PC-9 (cell line): ENCODE data around the gene KCNK2. TPM values are rescaled to one million over a fixed set of nuclear protein-coding genes. Genes with fewer than 3 reads are reported as not detected.

ENCODE experiments used
- Bru-seq: library from RNA; stranded (reverse); fragments of 400-500 nt; gene quantifications from one replicate; lab custom pipeline; 2021; lab: Mats Ljungman, UMichigan
- BruChase-seq, 2 experiments: library from RNA; stranded (reverse); fragments of 400-500 nt; gene quantifications; one replicate each; lab custom pipeline; 2021; lab: Mats Ljungman, UMichigan
- BruUV-seq: library from RNA; stranded (reverse); fragments of 400-500 nt; replicated peaks from 2 replicates; lab custom pipeline; 2021; lab: Mats Ljungman, UMichigan
- CTCF ChIA-PET: fragments of 300-600 bp; sonication (Branson Sonifier 250); formaldehyde crosslinking; loops from one replicate; lab custom pipeline; 2022; ENCODE audit warnings: antibody characterized with exemption; lab: Charles Lee
- POLR2A ChIA-PET: fragments of 300-600 bp; sonication (Branson Sonifier 250); formaldehyde crosslinking; loops from one replicate; lab custom pipeline; 2022; ENCODE audit warnings: antibody characterized with exemption; ENCODE audit not compliant: unreplicated experiment; lab: Charles Lee
- DNase-seq, 2 experiments: peaks; one replicate each; pipeline versions ENCODE4 v3.0.0 to v3.0.0-alpha.2; 2015 to 2022; ENCODE audit warnings: mixed read lengths in 1 of 2
- H2AFZ ChIP-seq: fragments of 200-600 bp; sonication (generic); 2 replicates; pipeline ENCODE4 v1.8.1; 2017; ENCODE audit warnings: antibody characterized with exemption
- H3F3A ChIP-seq: fragments of 200-600 bp; sonication (generic); 2 replicates; pipeline ENCODE4 v1.8.1; 2017; ENCODE audit warnings: antibody characterized with exemption, mild to moderate bottlenecking, low read depth; ENCODE audit not compliant: insufficient read depth
- H3K27ac ChIP-seq: fragments of 200-600 bp; sonication (generic); 2 replicates; pipeline ENCODE4 v1.6.1; 2016; ENCODE audit warnings: mixed run types
- H3K27me3 ChIP-seq: fragments of 200-600 bp; sonication (generic); 2 replicates; pipeline ENCODE4 v1.6.1; 2016; ENCODE audit warnings: low read depth, mixed run types; ENCODE audit not compliant: insufficient read depth
- H3K36me3 ChIP-seq: fragments of 200-600 bp; sonication (generic); 2 replicates; pipeline ENCODE4 v1.6.1; 2016; ENCODE audit warnings: low read depth, mixed run types
- H3K4me1 ChIP-seq: fragments of 200-600 bp; sonication (generic); replicated peaks from 2 replicates; pipeline ENCODE4 v1.6.1; 2016; ENCODE audit warnings: mixed run types; ENCODE audit not compliant: insufficient read depth
- H3K4me2 ChIP-seq: fragments of 200-600 bp; sonication (generic); 2 replicates; pipeline ENCODE4 v1.6.1; 2017; ENCODE audit warnings: mixed run types
- H3K4me3 ChIP-seq: fragments of 200-600 bp; sonication (generic); 2 replicates; pipeline ENCODE4 v1.6.1; 2016; ENCODE audit warnings: mixed run types
- H3K79me2 ChIP-seq: fragments of 200-600 bp; sonication (generic); 2 replicates; pipeline ENCODE4 v1.6.1; 2017; ENCODE audit warnings: low read depth, mixed run types
- H3K9me2 ChIP-seq: fragments of 200-600 bp; sonication (generic); 2 replicates; pipeline ENCODE4 v1.8.1; 2017; ENCODE audit warnings: mild to moderate bottlenecking; ENCODE audit not compliant: insufficient read depth
- H3K9me3 ChIP-seq: fragments of 200-600 bp; sonication (generic); 2 replicates; pipeline ENCODE4 v1.8.1; 2016; ENCODE audit warnings: low read depth; ENCODE audit not compliant: insufficient read depth
- H4K20me1 ChIP-seq: fragments of 200-600 bp; sonication (generic); 2 replicates; pipeline ENCODE4 v1.8.1; 2017; ENCODE audit not compliant: insufficient read depth
- CTCF ChIP-seq: fragments of 200-600 bp; sonication (generic); conservative IDR thresholded peaks from 2 replicates; pipeline ENCODE4 v1.6.1; 2017; ENCODE audit warnings: mixed run types, antibody characterized with exemption, mild to moderate bottlenecking, moderate library complexity
- EZH2 ChIP-seq: fragments of 200-600 bp; sonication (generic); IDR thresholded peaks from 2 replicates; pipeline ENCODE4 v1.8.0; 2017; ENCODE audit warnings: antibody characterized with exemption, low read depth
- intact Hi-C: fragments of 100-400 bp; cut with micrococcal nuclease; formaldehyde crosslinking; loops from one replicate; pipeline ENCODE4 v1.10.0; 2022; ENCODE audit not compliant: unreplicated experiment
- long read RNA-seq: library from polyadenylated mRNA; stranded (forward); transcript quantifications from one replicate; pipeline ENCODE4 v2.0.0, GENCODE V29; 2022
- total RNA-seq: library from RNA; stranded (reverse); gene quantifications from 2 replicates; pipeline ENCODE4 v1.2.3, GENCODE V29; 2021

KCNK2 gene, protein sequence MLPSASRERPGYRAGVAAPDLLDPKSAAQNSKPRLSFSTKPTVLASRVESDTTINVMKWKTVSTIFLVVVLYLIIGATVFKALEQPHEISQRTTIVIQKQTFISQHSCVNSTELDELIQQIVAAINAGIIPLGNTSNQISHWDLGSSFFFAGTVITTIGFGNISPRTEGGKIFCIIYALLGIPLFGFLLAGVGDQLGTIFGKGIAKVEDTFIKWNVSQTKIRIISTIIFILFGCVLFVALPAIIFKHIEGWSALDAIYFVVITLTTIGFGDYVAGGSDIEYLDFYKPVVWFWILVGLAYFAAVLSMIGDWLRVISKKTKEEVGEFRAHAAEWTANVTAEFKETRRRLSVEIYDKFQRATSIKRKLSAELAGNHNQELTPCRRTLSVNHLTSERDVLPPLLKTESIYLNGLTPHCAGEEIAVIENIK
- total RNA-seq (0.48 and 0.90 TPM in 2 replicates), Bru-seq, nascent RNA (percentile 17 among the genes with signal in this experiment), BruChase-seq, experiment 1, labeled RNA remaining after a 2-hour chase (percentile 6 among the genes with signal in this experiment), BruChase-seq, experiment 2, labeled RNA remaining after a 6-hour chase (percentile 11 among the genes with signal in this experiment)
- long read RNA-seq, partial matches to known transcripts = 0 of 4 reads
- long read RNA-seq, other reads (novel, unspliced or antisense) = 0 of 4 reads

GRCh38 chr1:215082532-215083382, at the start of gene KCNK2:
Gene KCNK2, plus strand, starts transcription at chr1:215082737. Its CDS starts 649 bp downstream, at chr1:215083386.
- ChIA-PET CTCF (interaction anchor here (0.6 kb wide), 1 partner anchor 509 kb away, joined by 3 read pairs; no protein-coding TSS in a partner anchor), POLR2A (interaction anchor here (0.6 kb wide), 1 partner anchor 75 kb away, joined by 9 read pairs; no protein-coding TSS in a partner anchor)
- H2AFZ ChIP-seq = peak within 1 kb of the TSS; percentile 77; the same call in 1 of the 2 replicates
- BruUV-seq = no TSS peak
- H3K4me1 ChIP-seq = no peaks in the 10 kb centered on the region
- no peaks in the 10 kb centered on the region for H3K36me3 ChIP-seq
- TF ChIP-seq CTCF = no peak
- TF ChIP-seq EZH2 = no peak
- no peaks in the 10 kb centered on the region; the same call in 1 of the 2 replicates for H3K9me2 ChIP-seq
- H3K27ac ChIP-seq = no peak within 1 kb of the TSS
- H4K20me1 ChIP-seq = no peaks in the 10 kb centered on the region
- peak in 1 of 2 experiments; percentile 7 for DNase-seq
- intact Hi-C loops = no loop called here
- no peaks in the 10 kb centered on the region for H3K79me2 ChIP-seq
- H3F3A ChIP-seq = no peaks in the 10 kb centered on the region
- no peaks in the 10 kb centered on the region for H3K9me3 ChIP-seq
- peaks cover 5% of the 10 kb centered on the region; the same call in 1 of the 2 replicates for H3K27me3 ChIP-seq
- peak within 1 kb of the TSS; percentile 85 for H3K4me2 ChIP-seq
- H3K4me3 ChIP-seq = peak within 1 kb of the TSS; percentile 60

DNA sequence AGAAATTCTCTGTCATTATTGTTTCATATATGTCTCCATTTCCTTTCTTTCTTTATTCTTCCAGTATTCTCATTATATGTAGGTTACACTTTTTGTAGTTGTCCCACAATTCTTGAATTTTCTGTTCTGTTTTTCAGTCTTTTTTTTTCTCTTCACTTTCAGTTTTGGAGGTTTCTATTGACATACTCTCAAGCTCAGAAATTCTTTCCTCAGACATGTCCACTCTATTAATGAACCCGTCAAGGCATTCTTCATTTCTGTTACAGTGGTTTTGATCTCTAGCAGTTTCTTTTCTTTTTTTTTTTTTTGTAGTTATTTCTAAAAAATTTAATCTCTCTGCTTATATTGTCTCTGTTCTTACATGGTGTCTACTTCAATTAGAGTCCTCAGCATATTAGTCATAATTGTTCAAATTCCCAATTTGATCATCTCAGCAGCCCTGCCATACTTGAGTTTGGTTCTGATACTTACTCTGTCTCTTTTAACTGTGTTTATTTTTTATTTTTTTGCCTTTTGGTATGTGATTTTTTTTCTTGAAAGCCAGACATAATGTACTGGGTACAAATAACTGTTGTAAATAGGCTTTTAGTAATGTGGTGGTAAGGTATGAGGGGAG, 49.5 kb upstream of the KCNK2 start:
- ChIA-PET CTCF (no interaction called here), POLR2A (no interaction called here)
- Histone ChIP-seq H3K79me2 (no peaks in the 10 kb centered on the region), H4K20me1 (no peaks in the 10 kb centered on the region), H3K9me3 (no peaks in the 10 kb centered on the region), H3F3A (no peaks in the 10 kb centered on the region; the same call in 1 of the 2 replicates), H3K36me3 (no peaks in the 10 kb centered on the region), H3K27me3 (no peaks in the 10 kb centered on the region), H3K4me1 (no peaks in the 10 kb centered on the region), H3K27ac (no peak overlapping the region), H3K4me2 (no peak overlapping the region), H2AFZ (no peak overlapping the region), H3K9me2 (no peaks in the 10 kb centered on the region; the same call in none of the 2 replicates), H3K4me3 (no peak overlapping the region)
- intact Hi-C loops = no loop called here
- DNase-seq = no peak
- BruUV-seq = no TSS peak
- no peak for TF ChIP-seq EZH2
- no peak for TF ChIP-seq CTCF
